PC-3 (cell line): ENCODE results near the gene STARD4. TPM values are rescaled to one million over a fixed set of nuclear protein-coding genes. Genes with fewer than 3 reads are reported as not detected.

Experiments
- ATAC-seq: fragments of 200-7000 bp; cut with Tn5 transposase; 2 replicates; pipeline ENCODE4 v1.9.1; 2020; ENCODE audit warnings: mild to moderate bottlenecking, moderate library complexity
- BruUV-seq: library from RNA; stranded (reverse); fragments of 400-500 nt; replicated peaks from 2 replicates; lab custom pipeline; 2021; lab: Mats Ljungman, UMichigan
- CTCF ChIA-PET: fragments of 300-600 bp; sonication (Branson Sonifier 250); formaldehyde crosslinking; loops from one replicate; lab custom pipeline; 2022; ENCODE audit warnings: antibody characterized with exemption; lab: Charles Lee
- POLR2A ChIA-PET: fragments of 300-600 bp; sonication (Branson Sonifier 250); formaldehyde crosslinking; loops from one replicate; lab custom pipeline; 2022; ENCODE audit warnings: antibody characterized with exemption; ENCODE audit not compliant: unreplicated experiment; lab: Charles Lee
- DNase-seq: peaks from one replicate; pipeline ENCODE4 v3.0.0-alpha.2; 2015
- H2AFZ ChIP-seq: fragments of 300-600 bp; sonication (generic); 2 replicates; pipeline ENCODE4 v1.6.0; 2016; ENCODE audit warnings: antibody characterized with exemption, low read length
- H3F3A ChIP-seq: fragments of 300-600 bp; sonication (generic); one replicate; pipeline ENCODE4 v1.6.0; 2017; ENCODE audit warnings: antibody characterized with exemption, low read length, control low read depth, mild to moderate bottlenecking; ENCODE audit not compliant: unreplicated experiment
- H3K27ac ChIP-seq: fragments of 300-600 bp; sonication (generic); 2 replicates; pipeline ENCODE4 v1.5.1; 2016; ENCODE audit warnings: mild to moderate bottlenecking, low read length
- H3K27me3 ChIP-seq: fragments of 300-600 bp; sonication (generic); 2 replicates; pipeline ENCODE4 v1.6.1; 2016; ENCODE audit warnings: low read length, mixed read lengths
- H3K36me3 ChIP-seq: fragments of 300-600 bp; sonication (generic); 2 replicates; pipeline ENCODE4 v1.6.1; 2016; ENCODE audit warnings: low read depth, mixed run types, low read length, mixed read lengths
- H3K4me1 ChIP-seq: fragments of 300-600 bp; sonication (generic); 2 replicates; pipeline ENCODE4 v1.5.1; 2016; ENCODE audit warnings: low read length; ENCODE audit not compliant: insufficient read depth
- H3K4me2 ChIP-seq: fragments of 300-600 bp; sonication (generic); 2 replicates; pipeline ENCODE4 v1.6.0; 2016; ENCODE audit warnings: low read length
- H3K4me3 ChIP-seq: fragments of 300-600 bp; sonication (generic); 2 replicates; pipeline ENCODE4 v1.5.1; 2016; ENCODE audit warnings: mild to moderate bottlenecking, low read length, mixed read lengths
- H3K79me2 ChIP-seq: fragments of 300-600 bp; sonication (generic); 2 replicates; pipeline ENCODE4 v1.6.1; 2017; ENCODE audit warnings: low read length, mixed read lengths
- H3K9ac ChIP-seq: fragments of 300-600 bp; sonication (generic); 2 replicates; pipeline ENCODE4 v1.6.0; 2016; ENCODE audit warnings: mild to moderate bottlenecking, low read length
- H3K9me2 ChIP-seq: fragments of 300-600 bp; sonication (generic); replicated peaks from 2 replicates; pipeline ENCODE4 v1.6.1; 2016; ENCODE audit warnings: mixed run types, low read length, mixed read lengths
- H3K9me3 ChIP-seq: fragments of 300-600 bp; sonication (generic); 2 replicates; pipeline ENCODE4 v1.6.1; 2016; ENCODE audit warnings: low read length, mixed read lengths
- H4K20me1 ChIP-seq: fragments of 300-600 bp; sonication (generic); 2 replicates; pipeline ENCODE4 v1.6.1; 2016; ENCODE audit warnings: low read length, mixed read lengths
- EZH2 ChIP-seq: fragments of 300-600 bp; sonication (generic); IDR thresholded peaks from one replicate; pipeline ENCODE4 v1.6.1; 2017; ENCODE audit warnings: antibody characterized with exemption, mild to moderate bottlenecking, low read length; ENCODE audit not compliant: unreplicated experiment
- EZH2phosphoT487 ChIP-seq: fragments of 300-600 bp; sonication (generic); IDR thresholded peaks from 2 replicates; pipeline ENCODE4 v1.6.1; 2018; ENCODE audit warnings: mild to moderate bottlenecking, antibody characterized with exemption, low read length, borderline replicate concordance
- intact Hi-C: fragments of 100-400 bp; cut with micrococcal nuclease; formaldehyde crosslinking; loops from 2 replicates; pipeline ENCODE4 v1.9.0; 2023
- total RNA-seq: library from RNA; depleted of rRNA; stranded (reverse); fragments of >200 nt; gene quantifications from 2 replicates; pipeline ENCODE4 v1.2.3, GENCODE V29; 2014
- TF ChIP-seq, protein P1 (sequence below): fragments of 300-600 bp; sonication (generic); conservative IDR thresholded peaks from 2 replicates; pipeline ENCODE4 v1.5.1; 2017; ENCODE audit warnings: antibody characterized with exemption, low read depth, mild to moderate bottlenecking, low read length

The STARD4 gene
- total RNA-seq, 1 experiment from 2014 or later: 17.1 TPM

DNA sequence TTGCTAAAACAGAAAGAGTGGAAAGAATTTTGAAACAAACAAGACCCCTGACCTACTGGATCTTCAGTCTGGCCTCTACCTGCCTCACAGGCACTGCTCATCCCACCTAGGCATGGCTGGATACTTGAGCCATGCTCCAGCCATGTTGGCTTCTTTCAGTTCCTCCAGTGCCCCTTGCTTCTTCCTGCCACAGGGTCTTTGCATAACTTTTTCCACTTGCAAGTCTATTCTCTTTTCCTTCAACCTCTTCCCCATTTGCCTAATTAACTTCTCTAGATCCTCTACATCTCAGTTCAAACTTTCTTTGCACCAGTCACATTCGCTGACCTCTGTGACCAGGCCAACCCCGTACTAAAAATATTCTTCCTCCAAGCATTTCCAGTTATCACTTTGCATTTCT is 50.4 kb downstream of the STARD4 start:
- Histone ChIP-seq H3K4me1 (no peaks in the 10 kb centered on the region), H3K4me2 (no peak overlapping the region), H3K9ac (no peak overlapping the region), H3K27me3 (peaks cover 40% of the 10 kb centered on the region), H4K20me1 (no peaks in the 10 kb centered on the region), H3K27ac (no peak overlapping the region), H3F3A (no peaks in the 10 kb centered on the region), H2AFZ (no peak overlapping the region), H3K79me2 (no peaks in the 10 kb centered on the region), H3K36me3 (no peaks in the 10 kb centered on the region), H3K4me3 (no peak overlapping the region), H3K9me3 (no peaks in the 10 kb centered on the region), H3K9me2 (no peaks in the 10 kb centered on the region)
- no peak for ATAC-seq
- DNase-seq: no peak
- no TSS peak for BruUV-seq
- intact Hi-C loops: loop anchor here (2.0 kb wide), 1 partner anchor 303 kb away; no protein-coding TSS in a partner anchor
- ChIA-PET CTCF (no interaction called here), POLR2A (no interaction called here)
- TF ChIP-seq EZH2 (no peak), EZH2phosphoT487 (no peak)
- TF ChIP-seq, protein P1, sequence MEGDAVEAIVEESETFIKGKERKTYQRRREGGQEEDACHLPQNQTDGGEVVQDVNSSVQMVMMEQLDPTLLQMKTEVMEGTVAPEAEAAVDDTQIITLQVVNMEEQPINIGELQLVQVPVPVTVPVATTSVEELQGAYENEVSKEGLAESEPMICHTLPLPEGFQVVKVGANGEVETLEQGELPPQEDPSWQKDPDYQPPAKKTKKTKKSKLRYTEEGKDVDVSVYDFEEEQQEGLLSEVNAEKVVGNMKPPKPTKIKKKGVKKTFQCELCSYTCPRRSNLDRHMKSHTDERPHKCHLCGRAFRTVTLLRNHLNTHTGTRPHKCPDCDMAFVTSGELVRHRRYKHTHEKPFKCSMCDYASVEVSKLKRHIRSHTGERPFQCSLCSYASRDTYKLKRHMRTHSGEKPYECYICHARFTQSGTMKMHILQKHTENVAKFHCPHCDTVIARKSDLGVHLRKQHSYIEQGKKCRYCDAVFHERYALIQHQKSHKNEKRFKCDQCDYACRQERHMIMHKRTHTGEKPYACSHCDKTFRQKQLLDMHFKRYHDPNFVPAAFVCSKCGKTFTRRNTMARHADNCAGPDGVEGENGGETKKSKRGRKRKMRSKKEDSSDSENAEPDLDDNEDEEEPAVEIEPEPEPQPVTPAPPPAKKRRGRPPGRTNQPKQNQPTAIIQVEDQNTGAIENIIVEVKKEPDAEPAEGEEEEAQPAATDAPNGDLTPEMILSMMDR: no peak

DNA sequence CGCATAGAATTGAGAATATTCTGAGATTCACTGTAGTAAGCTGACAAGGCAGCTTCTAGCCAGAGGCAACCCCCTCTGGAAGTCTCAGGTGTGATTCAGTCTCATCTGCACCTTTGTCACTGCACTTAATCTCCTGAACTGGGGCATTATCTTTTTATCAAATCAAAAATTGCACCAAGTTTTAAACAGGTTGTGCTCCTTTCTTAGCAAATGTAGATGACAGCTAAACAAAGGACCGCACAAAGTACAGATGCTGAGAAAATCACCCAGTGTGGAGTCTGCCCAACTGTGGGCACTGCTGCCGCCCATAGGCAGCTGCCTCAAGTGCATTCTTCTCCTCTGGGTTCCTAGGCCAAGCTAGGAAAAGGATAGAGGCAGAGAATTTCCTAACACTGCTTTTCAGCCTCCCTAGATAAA is 51.1 kb downstream of the STARD4 start:
- BruUV-seq: no TSS peak
- ChIA-PET POLR2A (no interaction called here), CTCF (interaction anchor here (0.6 kb wide), 2 partner anchors 298 to 834 kb away, joined by 3 to 4 read pairs; no protein-coding TSS in a partner anchor)
- no peaks in the 10 kb centered on the region for H3K36me3 ChIP-seq
- no peak overlapping the region for H3K4me3 ChIP-seq
- no peak for TF ChIP-seq EZH2phosphoT487
- TF ChIP-seq, protein P1: peak; percentile 66
- DNase-seq: peak; percentile 44
- peaks cover 43% of the 10 kb centered on the region for H3K27me3 ChIP-seq
- H3K9ac ChIP-seq: no peak overlapping the region
- H4K20me1 ChIP-seq: no peaks in the 10 kb centered on the region
- intact Hi-C loops: loop anchor here (2.0 kb wide), 1 partner anchor 302 kb away; no protein-coding TSS in a partner anchor
- H3F3A ChIP-seq: no peaks in the 10 kb centered on the region
- no peaks in the 10 kb centered on the region for H3K9me3 ChIP-seq
- H3K9me2 ChIP-seq: no peaks in the 10 kb centered on the region
- H3K4me1 ChIP-seq: no peaks in the 10 kb centered on the region
- H3K4me2 ChIP-seq: no peak overlapping the region
- H2AFZ ChIP-seq: no peak overlapping the region
- no peaks in the 10 kb centered on the region for H3K79me2 ChIP-seq
- H3K27ac ChIP-seq: no peak overlapping the region
- ATAC-seq: peak; percentile 89

DNA sequence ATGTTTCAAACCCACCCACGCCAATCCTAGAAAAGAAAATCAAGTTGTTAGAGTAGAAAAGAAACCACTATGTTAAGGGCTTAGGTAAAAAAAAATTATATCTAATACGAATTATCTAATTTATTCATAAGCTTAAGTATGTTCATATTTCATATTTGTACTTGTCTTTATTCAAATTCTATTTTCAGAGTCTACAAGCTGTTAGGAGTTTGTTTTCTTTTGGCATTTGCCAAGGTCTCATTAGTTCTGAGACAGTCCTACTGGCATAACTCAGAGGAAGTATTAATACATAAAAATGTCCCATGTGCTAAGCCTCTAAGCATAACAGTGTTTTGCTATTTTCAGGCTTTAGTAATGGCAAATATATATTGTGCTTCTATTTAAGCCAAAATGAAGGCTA is 57.6 kb downstream of the STARD4 start:
- BruUV-seq: no TSS peak
- H3K4me2 ChIP-seq: no peak overlapping the region
- TF ChIP-seq, protein P1: no peak
- no peak for TF ChIP-seq EZH2
- no peak for TF ChIP-seq EZH2phosphoT487
- ATAC-seq (no peak), DNase-seq (no peak)
- H3K4me1 ChIP-seq: no peaks in the 10 kb centered on the region
- ChIA-PET CTCF (no interaction called here), POLR2A (no interaction called here)
- intact Hi-C loops: no loop called here
- no peaks in the 10 kb centered on the region for H3K36me3 ChIP-seq
- no peak overlapping the region for H3K9ac ChIP-seq
- H3K9me2 ChIP-seq: no peaks in the 10 kb centered on the region
- peaks cover 34% of the 10 kb centered on the region for H3K27me3 ChIP-seq
- H4K20me1 ChIP-seq: no peaks in the 10 kb centered on the region
- H3K9me3 ChIP-seq: no peaks in the 10 kb centered on the region
- H2AFZ ChIP-seq: no peak overlapping the region
- no peak overlapping the region for H3K4me3 ChIP-seq
- no peak overlapping the region for H3K27ac ChIP-seq
- H3K79me2 ChIP-seq: no peaks in the 10 kb centered on the region
- H3F3A ChIP-seq: no peaks in the 10 kb centered on the region
